NCI-H524 (cell line): ENCODE results near the gene PCDHA9.
"Not testable (repeated sequence)": the region's sequence is repeated elsewhere in the genome, so short reads cannot be mapped to it uniquely, and the experiment has no call there.

ENCODE experiments used
- DNase-seq, 2 experiments: peaks; one replicate each; lab custom pipeline; 2025; lab: John Stamatoyannopoulos, UW

The PCDHA9 gene

GRCh38 chr5:140848139-140849102, at the start of gene PCDHA9:
Gene PCDHA9 (plus strand): TSS chr5:140848382. CDS start chr5:140848496, 114 bp downstream.
- DNase-seq = not testable (repeated sequence)

- DNase-seq = no peak
Observed at GRCh38 chr5:140800816-140801493, 47.2 kb upstream of the PCDHA9 start, which contains the start of gene PCDHA3. Gene PCDHA3 (plus strand): TSS chr5:140801057.

GRCh38 chr5:140801494-140801841, 46.7 kb upstream of the PCDHA9 start:
- no peak for DNase-seq

GRCh38 chr5:140802381-140802780, 45.8 kb upstream of the PCDHA9 start:
- DNase-seq = not testable (repeated sequence)

- DNase-seq = no peak
Observed at GRCh38 chr5:140802781-140803271, 45.4 kb upstream of the PCDHA9 start.

GRCh38 chr5:140806834-140807775, 41.1 kb upstream of the PCDHA9 start, which contains the start of gene PCDHA4:
Gene PCDHA4 (plus strand): TSS chr5:140807068.
- no peak for DNase-seq

GRCh38 chr5:140808241-140808888, 39.8 kb upstream of the PCDHA9 start:
- not testable (repeated sequence) for DNase-seq

- DNase-seq = no peak
Observed at GRCh38 chr5:140808889-140809291, 39.3 kb upstream of the PCDHA9 start.

- DNase-seq = no peak
Observed at GRCh38 chr5:140821375-140822280, 26.6 kb upstream of the PCDHA9 start, which contains the start of gene PCDHA5. Gene PCDHA5 (plus strand): TSS chr5:140821613.

GRCh38 chr5:140822281-140822629, 25.9 kb upstream of the PCDHA9 start:
- DNase-seq = no peak

- not testable (repeated sequence) for DNase-seq
Observed at GRCh38 chr5:140822969-140823368, 25.2 kb upstream of the PCDHA9 start.

GRCh38 chr5:140823475-140823874, 24.7 kb upstream of the PCDHA9 start:
- DNase-seq = no peak

- DNase-seq = no peak
Observed at GRCh38 chr5:140827704-140828361, 20.3 kb upstream of the PCDHA9 start, which contains the start of gene PCDHA6. Gene PCDHA6 (plus strand): TSS chr5:140827960. CDS start chr5:140828092, 132 bp downstream.

GRCh38 chr5:140828362-140828737, 19.8 kb upstream of the PCDHA9 start:
- no peak for DNase-seq

GRCh38 chr5:140829511-140830501, 18.4 kb upstream of the PCDHA9 start:
- DNase-seq = not testable (repeated sequence)

- no peak for DNase-seq
Observed at GRCh38 chr5:140833993-140834392, 14.2 kb upstream of the PCDHA9 start, which contains the start of gene PCDHA7. Gene PCDHA7 (plus strand): TSS chr5:140834269. CDS start chr5:140834384, 115 bp downstream.

GRCh38 chr5:140834439-140835008, 13.7 kb upstream of the PCDHA9 start:
- DNase-seq = not testable (repeated sequence)
